ENCODE results near the gene AMD1. TPM values are rescaled to one million over a fixed set of nuclear protein-coding genes. Genes with fewer than 3 reads are reported as not detected.

Gene AMD1
- polyA plus RNA-seq, 1 experiment, result 25.9 TPM

GRCh38 chr6:110939429-110940200 is 65.0 kb downstream of the AMD1 start:
- Histone ChIP-seq H3K27me3 (ENCODE audit: control insufficient read depth, insufficient read depth, low read length) (no peaks in the 10 kb centered on the region), H3K4me3 (ENCODE audit: low read depth, low read length) (no peak overlapping the region), H3K36me3 (ENCODE audit: control insufficient read depth, insufficient read depth, low read length) (no peaks in the 10 kb centered on the region)
- DNase-seq (ENCODE audit: low read depth), result no peak
- CTCF ChIA-PET, result interaction anchor here (1.1 kb wide), 1 partner anchor 39 kb away, joined by 3 read pairs; no protein-coding TSS in a partner anchor
- no peak for TF ChIP-seq CTCF (IDR thresholded peaks at IDR 0.05; ENCODE audit: insufficient read depth, low read depth, low read length)
- POLR2A ChIA-PET, result no interaction called here

- Histone ChIP-seq H3K4me3 (ENCODE audit: low read depth, low read length) (no peak overlapping the region), H3K36me3 (ENCODE audit: control insufficient read depth, insufficient read depth, low read length) (no peaks in the 10 kb centered on the region), H3K27me3 (ENCODE audit: control insufficient read depth, insufficient read depth, low read length) (no peaks in the 10 kb centered on the region)
- ChIA-PET CTCF (interaction anchor here (0.6 to 0.7 kb wide), 2 partner anchors 10 to 416 kb away, joined by 3 read pairs; no protein-coding TSS in a partner anchor), POLR2A (interaction anchor here (0.5 to 0.6 kb wide), 2 partner anchors 11 to 14 kb away, joined by 4 read pairs; partner anchors contain the start of gene GTF3C6)
- TF ChIP-seq CTCF (IDR thresholded peaks at IDR 0.05; ENCODE audit: insufficient read depth, low read depth, low read length), result no peak
- peak; percentile 74 for DNase-seq (ENCODE audit: low read depth)
Observed at GRCh38 chr6:110944681-110945151, 70.1 kb downstream of the AMD1 start.

Small RNA genes within 50 kb of the gene (small RNA-seq; reads per million reads assigned to genes)
- gene RNU6-1115P (ENCODE audit: insufficient read length, low read depth, low replicate concordance) (not detected), gene SNORA40C (ENCODE audit: insufficient read length, low read depth, low replicate concordance) (not detected)

Other genes starting within 250 kb of the AMD1 start
- 11.5 and 18.8 TPM in 2 replicates for gene CDK19, start 59.3 kb upstream of the AMD1 start, polyA plus RNA-seq (2011; rRNA removed)
- gene GTF3C6, start 83.9 kb downstream of the AMD1 start, polyA plus RNA-seq (2011; rRNA removed), result 9.1 and 32.4 TPM in 2 replicates
- 7.8 and 21.2 TPM in 2 replicates for gene RPF2, start 107.3 kb downstream of the AMD1 start, polyA plus RNA-seq (2011; rRNA removed)
- not detected in 2 replicates for gene SLC16A10, start 212.7 kb downstream of the AMD1 start, polyA plus RNA-seq (2011; rRNA removed)

Measured in BJ (cell line).